GM06990 (cell line): Measurements from ENCODE around the gene PLA2G15.
A peak's percentile ranks its signal among the peaks of the same experiment; 100 is the strongest.

Experiments used
- DNase-seq: peaks from one replicate; pipeline ENCODE4 v3.0.0-alpha.2; 2011; ENCODE audit not compliant: insufficient read length; ENCODE audit errors: extremely low read depth
- H3K27me3 ChIP-seq: replicated peaks from 2 replicates; pipeline ENCODE4 v1.6.0; 2011; ENCODE audit warnings: low read length; ENCODE audit not compliant: control insufficient read depth, insufficient read depth
- H3K36me3 ChIP-seq: 2 replicates; pipeline ENCODE4 v1.5.1; 2011; ENCODE audit warnings: low read length; ENCODE audit not compliant: control insufficient read depth, insufficient read depth
- H3K4me3 ChIP-seq: replicated peaks from 2 replicates; pipeline ENCODE4 v1.5.1; 2011; ENCODE audit warnings: low read depth, mild to moderate bottlenecking, control low read depth, low read length
- TF ChIP-seq, protein P1 (sequence below): IDR thresholded peaks from 2 replicates; pipeline ENCODE4 v1.5.1; 2011; ENCODE audit warnings: low read length, control low read depth, mild to moderate bottlenecking, inconsistent platforms; ENCODE audit not compliant: insufficient read depth, poor library complexity, severe bottlenecking

The PLA2G15 gene, protein sequence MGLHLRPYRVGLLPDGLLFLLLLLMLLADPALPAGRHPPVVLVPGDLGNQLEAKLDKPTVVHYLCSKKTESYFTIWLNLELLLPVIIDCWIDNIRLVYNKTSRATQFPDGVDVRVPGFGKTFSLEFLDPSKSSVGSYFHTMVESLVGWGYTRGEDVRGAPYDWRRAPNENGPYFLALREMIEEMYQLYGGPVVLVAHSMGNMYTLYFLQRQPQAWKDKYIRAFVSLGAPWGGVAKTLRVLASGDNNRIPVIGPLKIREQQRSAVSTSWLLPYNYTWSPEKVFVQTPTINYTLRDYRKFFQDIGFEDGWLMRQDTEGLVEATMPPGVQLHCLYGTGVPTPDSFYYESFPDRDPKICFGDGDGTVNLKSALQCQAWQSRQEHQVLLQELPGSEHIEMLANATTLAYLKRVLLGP

DNA sequence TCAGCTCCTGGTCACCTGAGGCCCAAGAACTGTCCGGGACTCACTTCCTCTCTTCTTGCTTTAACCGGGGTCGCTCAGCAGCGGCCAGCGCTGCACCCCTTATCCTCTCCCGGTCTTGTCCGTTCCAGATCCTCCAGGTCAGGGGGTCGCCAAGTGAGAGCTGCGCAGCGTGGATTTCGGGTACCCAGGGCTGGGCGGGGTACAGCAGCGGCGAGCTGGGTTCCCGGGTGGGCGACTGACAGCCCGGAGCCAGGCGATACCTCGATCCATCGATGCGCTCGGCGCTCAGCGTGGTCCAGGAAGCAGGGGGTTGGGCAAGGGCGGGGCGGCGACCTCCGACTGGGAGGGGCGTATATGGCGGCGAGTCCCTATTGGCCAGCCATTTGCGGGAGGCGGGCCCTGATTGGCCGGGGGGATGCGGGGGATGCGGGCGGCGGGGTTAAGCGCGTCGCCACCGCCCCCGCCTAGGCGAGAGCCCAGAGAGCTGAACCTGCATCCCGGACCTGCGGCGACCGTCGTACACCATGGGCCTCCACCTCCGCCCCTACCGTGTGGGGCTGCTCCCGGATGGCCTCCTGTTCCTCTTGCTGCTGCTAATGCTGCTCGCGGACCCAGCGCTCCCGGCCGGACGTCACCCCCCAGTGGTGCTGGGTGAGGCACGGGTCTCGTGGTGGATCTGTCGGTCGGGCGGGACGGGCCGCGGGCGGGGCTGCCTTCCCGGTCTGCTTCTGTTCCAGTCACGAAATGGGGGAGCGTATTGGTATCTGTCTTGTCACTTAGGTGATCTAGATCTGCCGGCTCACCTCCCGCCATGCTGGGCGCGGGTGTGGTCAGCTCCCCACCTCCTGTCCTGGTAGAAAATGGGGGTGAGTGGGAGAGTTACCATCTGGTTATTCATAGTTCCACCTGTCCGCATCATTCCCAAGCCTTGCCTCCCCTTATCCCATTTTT, at the start of gene PLA2G15:
Gene PLA2G15, plus strand, starts transcription at position 471 of the 951 bp plus-strand sequence. Its CDS starts 54 bp downstream, at position 525.
- no peaks in the 10 kb centered on the region; the same call in none of the 2 replicates for H3K36me3 ChIP-seq
- DNase-seq: peak; percentile 96
- no peaks in the 10 kb centered on the region for H3K27me3 ChIP-seq
- TF ChIP-seq, protein P1, sequence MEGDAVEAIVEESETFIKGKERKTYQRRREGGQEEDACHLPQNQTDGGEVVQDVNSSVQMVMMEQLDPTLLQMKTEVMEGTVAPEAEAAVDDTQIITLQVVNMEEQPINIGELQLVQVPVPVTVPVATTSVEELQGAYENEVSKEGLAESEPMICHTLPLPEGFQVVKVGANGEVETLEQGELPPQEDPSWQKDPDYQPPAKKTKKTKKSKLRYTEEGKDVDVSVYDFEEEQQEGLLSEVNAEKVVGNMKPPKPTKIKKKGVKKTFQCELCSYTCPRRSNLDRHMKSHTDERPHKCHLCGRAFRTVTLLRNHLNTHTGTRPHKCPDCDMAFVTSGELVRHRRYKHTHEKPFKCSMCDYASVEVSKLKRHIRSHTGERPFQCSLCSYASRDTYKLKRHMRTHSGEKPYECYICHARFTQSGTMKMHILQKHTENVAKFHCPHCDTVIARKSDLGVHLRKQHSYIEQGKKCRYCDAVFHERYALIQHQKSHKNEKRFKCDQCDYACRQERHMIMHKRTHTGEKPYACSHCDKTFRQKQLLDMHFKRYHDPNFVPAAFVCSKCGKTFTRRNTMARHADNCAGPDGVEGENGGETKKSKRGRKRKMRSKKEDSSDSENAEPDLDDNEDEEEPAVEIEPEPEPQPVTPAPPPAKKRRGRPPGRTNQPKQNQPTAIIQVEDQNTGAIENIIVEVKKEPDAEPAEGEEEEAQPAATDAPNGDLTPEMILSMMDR: no peak
- H3K4me3 ChIP-seq: peak within 1 kb of the TSS; percentile 93

DNA sequence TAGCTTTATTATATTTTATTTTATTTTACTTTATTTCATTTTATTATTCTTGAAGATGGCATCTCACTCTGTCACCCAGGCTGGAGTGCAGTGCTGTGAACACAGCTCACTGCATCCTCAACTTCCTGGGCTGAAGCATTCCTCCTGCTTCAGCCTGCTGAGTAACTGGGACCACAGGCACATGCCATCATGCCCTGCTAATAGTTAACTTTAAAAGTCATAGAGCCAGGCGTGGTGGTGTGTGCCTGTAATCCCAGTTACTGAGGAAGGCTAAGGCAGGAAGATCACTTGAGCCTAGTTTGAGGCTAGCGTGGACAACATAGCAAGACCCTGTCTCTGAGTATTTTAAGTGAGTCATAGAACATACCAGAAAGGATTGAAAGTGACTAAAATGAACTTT, 47.9 kb upstream of the PLA2G15 start:
- TF ChIP-seq, protein P1: no peak
- no peaks in the 10 kb centered on the region; the same call in none of the 2 replicates for H3K36me3 ChIP-seq
- DNase-seq: no peak
- H3K27me3 ChIP-seq: no peaks in the 10 kb centered on the region
- no peak overlapping the region for H3K4me3 ChIP-seq

DNA sequence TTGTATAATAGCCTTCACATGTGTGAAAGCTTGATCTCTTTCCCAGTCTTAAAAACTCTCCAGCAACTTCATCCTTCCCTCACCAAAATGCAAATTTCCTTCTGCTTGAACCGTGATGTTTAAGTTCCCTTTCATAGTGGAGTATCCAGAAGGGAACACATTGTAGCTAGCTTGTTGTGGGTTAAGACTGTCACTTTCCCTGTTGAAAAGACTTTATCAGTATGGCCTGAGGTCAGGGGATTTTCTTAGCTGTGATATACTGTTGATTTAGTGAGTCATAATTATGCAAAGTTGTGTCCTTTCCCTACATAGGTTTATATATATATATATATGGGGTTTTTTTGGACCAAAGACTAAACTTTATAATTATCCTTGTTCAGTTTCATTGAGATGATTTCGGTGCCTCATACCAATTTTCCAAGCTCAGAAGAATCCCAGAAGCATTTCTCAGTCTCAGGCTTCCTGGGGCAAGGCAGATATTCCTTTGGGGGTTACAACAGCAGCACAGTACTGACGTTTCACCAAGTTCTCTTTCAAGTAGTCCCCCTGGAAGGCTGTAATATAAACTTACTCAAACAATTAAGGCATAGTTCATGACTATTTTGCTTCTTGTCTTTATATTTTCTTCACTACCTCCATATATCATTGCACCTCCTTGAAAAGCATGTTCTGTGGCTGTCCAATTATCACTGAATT, 44.9 kb upstream of the PLA2G15 start:
- Histone ChIP-seq H3K4me3 (no peak overlapping the region), H3K27me3 (no peaks in the 10 kb centered on the region), H3K36me3 (no peaks in the 10 kb centered on the region; the same call in 1 of the 2 replicates)
- DNase-seq: no peak
- TF ChIP-seq, protein P1: no peak

DNA sequence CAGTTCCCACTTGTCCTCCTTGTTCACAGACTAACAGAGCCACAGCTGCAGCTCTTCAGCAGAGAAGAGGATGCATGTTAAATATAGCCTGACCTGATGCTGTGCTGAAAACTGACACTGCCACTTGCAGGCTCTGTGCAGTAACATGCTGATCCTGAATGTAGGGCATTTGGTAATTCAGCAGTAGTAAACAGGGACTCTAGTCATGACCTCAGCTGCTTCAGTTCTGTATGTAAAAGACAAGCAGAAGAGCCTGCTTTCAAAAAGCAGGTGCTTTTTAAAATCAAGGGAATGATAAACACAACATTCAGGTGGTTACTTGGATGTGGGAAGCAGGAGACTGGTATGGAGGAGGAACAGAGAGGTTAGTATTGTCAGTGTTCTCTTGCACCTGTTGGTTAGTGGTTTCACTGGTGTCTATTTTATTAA, 43.1 kb upstream of the PLA2G15 start:
- H3K36me3 ChIP-seq: no peaks in the 10 kb centered on the region
- no peaks in the 10 kb centered on the region for H3K27me3 ChIP-seq
- TF ChIP-seq, protein P1: no peak
- no peak overlapping the region for H3K4me3 ChIP-seq
- no peak for DNase-seq

DNA sequence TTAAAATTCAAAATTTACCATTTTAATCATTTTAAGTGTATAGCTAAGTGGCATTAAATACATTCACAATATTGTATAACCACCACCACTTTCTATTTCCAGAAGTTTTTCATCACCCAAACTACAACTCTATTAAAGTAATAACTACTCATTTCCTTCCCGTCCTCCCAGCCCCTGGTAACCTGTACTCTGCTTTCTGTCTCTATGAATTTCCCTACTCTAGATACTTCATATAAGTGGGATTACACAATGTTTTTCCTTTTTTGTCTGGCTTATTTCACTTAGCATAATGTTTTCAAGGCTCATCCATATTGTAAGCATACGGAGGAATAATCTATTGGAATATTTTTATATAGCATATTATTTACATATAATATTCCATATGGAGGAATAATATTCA, 38.9 kb upstream of the PLA2G15 start:
- DNase-seq: no peak
- Histone ChIP-seq H3K36me3 (no peaks in the 10 kb centered on the region), H3K27me3 (no peaks in the 10 kb centered on the region), H3K4me3 (no peak overlapping the region)
- TF ChIP-seq, protein P1: no peak
